Right lung (tissue), 10 donors: ENCODE data around the gene CDON. TPM values are rescaled to one million over a fixed set of nuclear protein-coding genes. Genes with fewer than 3 reads are reported as not detected.

Experiments used
- DNase-seq, 2 donors: peaks; one replicate each; pipeline ENCODE4 v3.0.0-alpha.2; 2013
- long read RNA-seq, 8 donors: transcript quantifications; one replicate each; lab custom pipeline, GENCODE V29; 2026
- polyA plus RNA-seq, 5 donors: library from polyadenylated mRNA; unstranded; fragments of 120-200 nt; gene quantifications; one replicate each; pipeline versions ENCODE4 v1.2.1 to v1.2.3, GENCODE V29; 2013; ENCODE audit warnings: inconsistent platforms in 1 of 5, low replicate concordance in 1 of 5; ENCODE audit not compliant: insufficient read length in 5 of 5, insufficient read depth in 1 of 5

CDON gene, protein sequence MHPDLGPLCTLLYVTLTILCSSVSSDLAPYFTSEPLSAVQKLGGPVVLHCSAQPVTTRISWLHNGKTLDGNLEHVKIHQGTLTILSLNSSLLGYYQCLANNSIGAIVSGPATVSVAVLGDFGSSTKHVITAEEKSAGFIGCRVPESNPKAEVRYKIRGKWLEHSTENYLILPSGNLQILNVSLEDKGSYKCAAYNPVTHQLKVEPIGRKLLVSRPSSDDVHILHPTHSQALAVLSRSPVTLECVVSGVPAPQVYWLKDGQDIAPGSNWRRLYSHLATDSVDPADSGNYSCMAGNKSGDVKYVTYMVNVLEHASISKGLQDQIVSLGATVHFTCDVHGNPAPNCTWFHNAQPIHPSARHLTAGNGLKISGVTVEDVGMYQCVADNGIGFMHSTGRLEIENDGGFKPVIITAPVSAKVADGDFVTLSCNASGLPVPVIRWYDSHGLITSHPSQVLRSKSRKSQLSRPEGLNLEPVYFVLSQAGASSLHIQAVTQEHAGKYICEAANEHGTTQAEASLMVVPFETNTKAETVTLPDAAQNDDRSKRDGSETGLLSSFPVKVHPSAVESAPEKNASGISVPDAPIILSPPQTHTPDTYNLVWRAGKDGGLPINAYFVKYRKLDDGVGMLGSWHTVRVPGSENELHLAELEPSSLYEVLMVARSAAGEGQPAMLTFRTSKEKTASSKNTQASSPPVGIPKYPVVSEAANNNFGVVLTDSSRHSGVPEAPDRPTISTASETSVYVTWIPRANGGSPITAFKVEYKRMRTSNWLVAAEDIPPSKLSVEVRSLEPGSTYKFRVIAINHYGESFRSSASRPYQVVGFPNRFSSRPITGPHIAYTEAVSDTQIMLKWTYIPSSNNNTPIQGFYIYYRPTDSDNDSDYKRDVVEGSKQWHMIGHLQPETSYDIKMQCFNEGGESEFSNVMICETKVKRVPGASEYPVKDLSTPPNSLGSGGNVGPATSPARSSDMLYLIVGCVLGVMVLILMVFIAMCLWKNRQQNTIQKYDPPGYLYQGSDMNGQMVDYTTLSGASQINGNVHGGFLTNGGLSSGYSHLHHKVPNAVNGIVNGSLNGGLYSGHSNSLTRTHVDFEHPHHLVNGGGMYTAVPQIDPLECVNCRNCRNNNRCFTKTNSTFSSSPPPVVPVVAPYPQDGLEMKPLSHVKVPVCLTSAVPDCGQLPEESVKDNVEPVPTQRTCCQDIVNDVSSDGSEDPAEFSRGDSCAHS (N-terminal part only)
- 10 to 100 TPM in 3 of 5 donors, 1 to 10 TPM in 2; 8.2 to 13.6 (median 10.4) TPM for polyA plus RNA-seq
- long read RNA-seq, donor 1, partial matches to known transcripts = 0 of 1 reads
- long read RNA-seq, donor 1, other reads (novel, unspliced or antisense) = 0 of 1 reads
- long read RNA-seq, donor 2 = 0 reads
- long read RNA-seq, donor 3 = 0 reads
- long read RNA-seq, donor 4 = 0 reads
- long read RNA-seq, donor 5 = 0 reads
- long read RNA-seq, donor 6 = 0 reads
- long read RNA-seq, donor 7, full-length matches to known transcripts = 1 of 1 reads
- long read RNA-seq, donor 7, partial matches to known transcripts = 0 of 1 reads
- long read RNA-seq, donor 7, other reads (novel, unspliced or antisense) = 0 of 1 reads
- long read RNA-seq, donor 8 = 0 reads

DNA sequence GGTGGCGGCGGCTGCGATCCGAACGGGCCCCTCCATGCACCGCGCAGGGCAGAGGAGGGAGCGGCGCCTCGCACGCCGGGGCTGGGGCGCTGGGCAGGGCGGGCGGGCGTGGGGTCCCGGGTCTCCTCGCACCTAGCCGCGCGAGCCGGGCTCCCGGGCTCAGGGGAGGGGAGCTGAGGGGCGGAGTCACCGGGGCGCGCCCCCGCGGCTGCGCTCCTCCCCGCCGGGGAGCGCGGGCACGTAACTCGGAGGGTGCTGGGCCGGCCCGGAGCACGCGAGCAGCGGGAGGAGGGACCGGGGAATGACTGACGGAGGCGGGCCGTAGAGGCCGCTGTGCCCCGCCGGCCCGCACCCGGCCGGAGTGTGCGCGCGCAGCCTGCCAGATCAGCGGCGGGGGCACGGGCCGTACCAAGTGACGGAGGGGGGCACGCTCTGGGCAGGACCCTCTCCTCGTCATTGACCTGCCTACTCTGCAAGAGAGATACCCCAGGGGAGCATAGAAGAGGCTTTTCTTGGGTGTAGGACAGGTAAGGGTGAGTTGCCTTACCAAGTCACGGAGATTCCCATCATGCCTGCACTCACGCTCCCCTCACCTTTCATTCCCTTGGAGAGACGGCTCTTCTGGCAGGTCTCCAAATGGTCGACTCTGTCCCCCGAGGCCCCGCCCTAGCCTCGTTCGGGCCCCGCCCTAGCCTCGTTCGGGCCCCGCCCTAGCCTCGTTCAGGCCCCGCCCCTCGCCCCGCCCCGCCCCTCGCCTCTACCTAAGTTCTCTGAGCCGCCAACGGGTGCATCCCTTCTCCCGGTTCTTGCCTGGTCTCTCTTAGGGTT is at the start of gene CDON:
CDON (minus strand) TSS at position 188 of the 828 bp plus-strand sequence. CDS start 39,390 bp downstream, outside the sequence.
- DNase-seq = peak; percentile 92

DNA sequence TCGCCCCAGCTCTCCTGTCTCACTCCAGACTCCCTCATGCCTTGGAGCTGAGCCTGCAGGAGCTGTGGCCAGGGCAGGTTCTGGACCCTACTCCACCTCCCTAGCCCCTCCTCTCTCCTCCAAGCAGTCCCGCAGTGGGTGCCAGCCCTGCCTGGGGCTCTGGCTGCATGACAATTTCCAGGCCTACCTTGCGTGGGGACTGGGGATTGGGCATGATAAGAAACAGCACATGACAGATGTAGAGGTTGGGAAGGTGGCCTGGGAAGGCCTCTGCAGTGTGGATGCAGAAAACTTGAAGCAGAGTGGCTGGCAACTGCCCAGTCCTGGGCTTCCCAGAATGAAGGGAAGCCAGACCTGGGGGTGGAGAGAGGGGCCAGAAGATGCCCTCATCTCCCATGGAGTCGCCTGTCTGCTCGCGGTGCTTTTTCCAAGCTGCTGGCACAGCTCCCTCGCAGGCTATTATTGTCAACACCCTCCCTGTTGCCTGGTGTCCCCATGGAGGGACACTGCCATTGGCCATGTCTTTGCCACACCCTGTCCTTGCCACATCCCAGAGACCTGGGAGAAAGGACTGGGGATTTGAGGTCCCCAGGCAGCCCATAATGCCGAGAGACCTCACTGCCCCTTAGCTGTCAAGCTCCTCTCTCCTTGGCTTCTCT is 48.9 kb upstream of the CDON start:
- no peak for DNase-seq

DNA sequence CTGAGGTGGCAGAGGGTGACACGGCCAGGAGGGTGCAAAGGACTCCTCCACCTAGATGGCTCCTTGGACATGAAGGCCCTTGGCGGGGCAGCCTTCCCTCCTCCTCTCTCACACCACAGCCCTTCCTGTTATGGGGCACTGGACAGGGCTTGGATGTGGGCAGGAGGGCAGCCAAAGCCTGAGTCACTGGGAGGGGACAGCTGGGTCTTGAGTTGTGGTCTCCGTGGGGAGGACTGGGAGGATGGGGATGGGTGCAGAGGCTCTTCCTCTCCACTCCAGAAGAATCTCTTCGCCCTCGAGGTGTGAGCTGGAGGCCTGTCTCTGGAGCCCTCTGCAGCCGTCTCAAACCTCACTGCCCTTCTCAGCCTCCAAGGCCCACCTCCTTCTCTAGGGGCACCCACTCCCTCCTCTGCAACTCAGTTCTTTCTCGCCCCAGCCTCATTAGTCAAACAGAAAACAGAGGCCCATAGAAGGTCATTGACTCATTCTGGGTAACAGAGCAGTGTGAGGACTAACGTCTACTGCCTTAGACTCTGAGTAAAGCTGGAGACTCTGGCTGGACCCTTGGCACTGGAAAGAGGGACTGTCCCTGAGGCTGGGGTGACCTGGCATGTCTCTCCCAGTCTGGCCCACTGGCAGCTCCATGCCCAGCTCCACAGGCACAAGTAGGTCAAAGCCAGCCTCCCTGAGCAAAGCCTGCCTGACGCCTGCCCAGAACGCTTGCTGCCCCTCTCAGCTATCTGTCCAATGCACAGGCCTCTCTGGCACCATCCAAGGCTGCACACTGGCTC is 47.5 kb upstream of the CDON start:
- no peak for DNase-seq

DNA sequence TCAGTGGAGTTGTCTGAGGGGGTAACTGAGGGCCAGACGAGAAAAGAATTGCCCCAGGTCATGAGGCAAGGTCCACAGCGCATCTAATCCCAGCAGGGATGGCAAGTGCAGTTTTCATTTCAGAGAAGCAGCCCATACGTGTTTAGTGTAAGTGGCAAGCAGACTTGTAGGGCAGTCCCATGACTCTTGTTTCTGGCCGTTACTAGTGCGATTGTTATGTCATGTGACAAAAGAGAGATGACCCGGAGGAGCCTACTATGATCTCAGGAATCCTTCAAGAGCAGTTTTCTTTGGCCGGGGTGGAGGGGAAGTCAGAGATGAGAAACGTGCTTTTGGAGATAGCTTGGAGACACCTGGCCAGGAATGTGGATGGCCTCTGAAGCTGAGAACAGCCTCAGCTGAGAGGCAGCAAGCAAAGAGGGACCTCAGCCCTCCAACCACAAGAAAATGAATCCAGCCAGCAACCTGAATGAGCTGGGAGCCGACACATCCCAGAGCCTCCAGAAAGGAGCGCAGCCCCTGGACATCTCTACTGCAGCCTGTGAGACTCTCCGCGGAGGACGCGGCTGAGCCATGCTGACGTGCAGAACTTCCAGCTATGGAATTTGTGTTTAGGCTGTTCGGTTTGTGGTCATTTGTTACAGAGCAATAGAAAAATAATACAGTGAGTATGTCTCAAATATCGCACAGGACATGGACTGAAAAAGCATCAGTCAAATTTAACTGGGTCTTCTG is 44.1 kb upstream of the CDON start:
- DNase-seq = no peak

DNA sequence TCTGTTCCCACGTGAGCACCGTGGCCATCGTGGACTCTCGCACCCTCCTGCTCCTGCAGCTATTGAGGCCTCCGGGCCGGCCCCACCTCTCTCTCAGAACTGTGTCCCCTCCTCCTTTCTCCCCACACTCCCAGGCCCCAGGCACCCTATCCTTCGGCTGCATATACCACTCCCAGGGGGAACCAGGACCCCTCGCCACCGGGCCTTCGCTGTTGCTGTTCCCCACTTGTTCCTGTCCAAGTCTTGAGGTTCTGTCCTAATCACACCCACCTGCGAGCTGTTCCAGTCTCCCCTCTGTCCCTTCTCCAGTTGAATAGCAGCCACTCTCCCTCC is 43.0 kb upstream of the CDON start:
- DNase-seq = no peak

DNA sequence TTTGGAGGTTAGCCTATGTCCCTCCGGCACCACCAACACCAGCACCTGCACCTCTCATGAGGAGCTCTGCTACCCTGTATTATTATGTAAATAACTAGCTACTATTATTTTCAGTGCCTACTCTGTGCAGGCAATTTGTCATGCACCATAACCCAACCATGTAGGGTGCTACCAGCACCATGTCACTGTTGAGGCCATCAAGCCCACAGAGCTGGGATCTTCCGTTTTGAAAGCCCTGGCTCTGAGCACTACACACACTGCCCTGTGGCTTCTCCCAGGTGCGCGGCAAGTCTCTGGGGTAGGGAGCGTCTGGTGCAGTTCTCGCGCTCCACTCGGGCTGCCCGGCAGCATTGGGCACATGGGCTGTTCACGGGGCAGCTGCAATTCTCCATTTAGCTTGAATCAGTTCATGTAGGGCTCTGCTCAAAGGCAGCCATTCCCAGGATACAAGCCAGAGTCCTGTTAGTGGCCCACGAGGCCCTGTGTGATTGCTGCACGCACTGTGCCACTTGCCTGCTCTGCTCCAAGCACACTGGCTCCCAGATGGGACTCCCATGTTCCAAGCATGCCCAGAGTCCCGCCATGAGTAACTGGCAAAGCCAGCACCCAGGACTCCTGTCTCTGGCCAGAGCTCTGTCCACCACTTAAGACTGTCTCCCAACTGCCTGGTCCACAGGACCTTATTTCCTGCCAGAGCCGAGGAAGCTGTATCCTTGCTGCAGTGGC is 42.5 kb upstream of the CDON start:
- DNase-seq = no peak

DNA sequence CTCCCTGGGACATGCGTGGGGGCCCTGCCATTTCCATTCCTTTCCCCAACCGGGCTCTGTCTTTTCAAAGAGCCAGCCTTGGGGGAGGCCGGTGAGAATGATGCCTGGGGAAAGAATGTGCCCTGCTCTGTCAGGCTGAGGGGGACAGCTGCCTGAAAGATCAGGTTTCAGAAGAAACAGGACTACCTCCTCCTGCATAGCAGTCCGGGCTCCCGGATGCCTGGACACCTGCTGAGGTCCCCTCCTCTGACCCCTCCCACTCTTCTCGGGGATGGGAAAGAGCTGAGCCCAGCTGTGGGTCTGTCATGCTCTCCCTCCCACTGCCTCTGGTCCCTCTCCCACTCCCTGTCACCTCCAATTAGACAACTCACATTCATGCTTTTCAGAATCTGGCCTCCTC is 41.8 kb upstream of the CDON start:
- DNase-seq = no peak

DNA sequence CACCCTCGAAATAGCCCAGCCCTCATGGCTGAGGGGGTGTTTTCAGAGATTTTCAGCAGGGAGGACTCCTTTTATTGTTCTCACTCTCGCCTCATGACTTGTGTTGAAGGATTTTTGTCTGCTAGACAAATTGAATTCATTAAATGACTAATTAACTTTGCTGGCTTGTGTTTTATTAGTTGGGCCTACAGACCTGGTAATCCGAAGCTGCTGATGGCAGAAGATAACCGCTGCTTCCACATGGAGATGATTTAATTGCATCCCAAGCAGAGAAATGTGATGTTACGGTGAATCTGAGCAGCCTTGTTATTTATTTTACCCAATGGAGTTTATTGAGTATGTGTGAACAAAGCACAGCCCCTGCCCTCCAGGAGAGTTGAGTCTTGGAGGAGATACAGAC is 40.5 kb upstream of the CDON start:
- no peak for DNase-seq

DNA sequence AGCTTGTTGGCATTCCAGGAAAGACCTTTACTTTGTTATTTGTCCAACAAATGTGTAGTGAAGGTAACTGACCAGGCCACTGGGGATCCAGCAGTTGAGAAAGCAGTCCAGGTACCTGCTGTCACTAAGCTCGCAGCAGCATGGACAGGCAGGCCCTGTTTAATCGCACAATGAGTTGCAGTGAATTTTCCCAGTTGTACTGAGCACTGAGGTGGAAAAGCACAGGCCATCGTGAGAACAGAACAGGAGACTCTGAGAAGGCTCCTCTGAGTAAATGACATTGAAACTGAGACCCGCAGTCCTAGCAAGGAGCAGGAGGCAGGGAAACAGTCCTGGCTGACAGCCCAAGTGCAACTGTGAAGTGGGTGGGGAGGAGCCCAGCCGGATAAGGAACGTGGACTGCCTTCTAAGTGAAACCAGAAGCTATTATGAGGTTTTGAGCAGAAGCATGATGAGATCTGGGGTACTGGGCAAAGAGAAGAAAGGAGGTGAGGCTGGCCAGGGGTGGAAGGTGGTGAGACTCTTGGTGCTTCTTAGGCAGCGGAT is 39.8 kb upstream of the CDON start:
- peak; percentile 71 for DNase-seq

DNA sequence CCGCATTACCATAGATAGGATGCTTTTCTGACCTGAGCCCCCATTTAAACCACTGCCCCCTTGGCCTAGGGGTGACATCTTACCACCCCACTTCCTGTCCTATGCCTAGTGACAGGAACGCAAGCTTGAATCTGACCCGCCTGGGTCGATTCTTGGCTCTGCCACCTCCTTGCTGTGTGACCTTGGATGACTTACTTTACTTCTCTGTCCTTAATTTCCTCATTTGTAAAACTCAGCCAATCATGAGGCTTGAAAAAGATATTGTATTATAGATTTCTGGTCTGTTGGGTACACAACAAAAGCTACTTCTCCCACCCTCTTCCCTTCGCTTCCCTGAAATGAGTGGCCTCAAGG is 39.2 kb upstream of the CDON start:
- no peak for DNase-seq

DNA sequence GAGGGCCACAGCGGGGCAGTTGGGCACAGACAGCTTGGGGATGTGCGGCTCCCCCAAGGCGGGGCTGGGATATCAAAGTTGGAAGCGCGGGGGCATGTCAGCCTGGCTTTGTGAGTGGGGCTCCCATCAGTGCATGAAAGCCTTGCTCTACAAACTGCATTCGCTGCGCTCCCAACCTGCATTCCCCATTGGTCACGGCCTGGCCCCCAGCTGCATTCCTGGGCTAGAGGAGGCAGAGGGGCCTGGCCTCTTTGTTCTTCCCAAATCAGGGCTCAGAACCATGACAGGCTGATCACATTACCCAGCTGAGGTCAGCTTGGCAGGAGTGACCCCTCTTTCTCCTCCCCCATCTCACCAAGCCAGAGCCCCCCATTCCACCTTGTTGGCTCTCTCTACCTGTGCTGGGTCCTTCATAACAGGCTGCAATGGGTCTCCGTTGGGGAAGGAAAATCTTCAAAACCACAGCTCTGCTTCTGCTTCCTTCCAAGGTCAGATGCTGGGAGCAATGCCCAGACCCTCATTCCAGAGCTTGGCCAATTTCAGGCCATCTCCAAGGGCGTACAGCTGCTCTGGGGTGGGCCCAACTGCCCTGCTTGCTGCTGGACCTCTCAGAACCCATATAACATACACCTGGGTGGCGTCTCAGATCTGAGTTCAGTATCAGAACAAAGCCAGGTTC is 38.7 kb upstream of the CDON start:
- no peak for DNase-seq

DNA sequence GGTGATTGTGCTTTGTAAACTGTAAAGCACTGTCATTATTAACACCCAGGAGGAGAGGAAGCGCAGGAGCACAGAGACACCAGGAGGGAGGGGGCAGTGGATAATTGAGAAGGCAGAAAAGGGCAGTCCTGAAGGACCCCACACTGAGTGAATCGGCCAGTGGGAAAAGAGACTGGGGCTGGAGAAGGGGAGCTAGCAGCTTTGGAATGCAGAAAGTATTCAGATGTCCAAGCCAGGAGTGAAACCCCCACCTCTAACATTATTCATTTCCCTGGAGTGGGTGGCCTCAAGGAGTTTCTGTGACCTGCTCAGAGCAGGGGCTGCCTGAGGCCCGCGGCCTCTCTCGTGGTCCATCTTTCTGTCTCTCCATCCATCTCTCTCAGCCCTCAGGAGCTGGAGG is 38.0 kb upstream of the CDON start:
- DNase-seq = no peak

DNA sequence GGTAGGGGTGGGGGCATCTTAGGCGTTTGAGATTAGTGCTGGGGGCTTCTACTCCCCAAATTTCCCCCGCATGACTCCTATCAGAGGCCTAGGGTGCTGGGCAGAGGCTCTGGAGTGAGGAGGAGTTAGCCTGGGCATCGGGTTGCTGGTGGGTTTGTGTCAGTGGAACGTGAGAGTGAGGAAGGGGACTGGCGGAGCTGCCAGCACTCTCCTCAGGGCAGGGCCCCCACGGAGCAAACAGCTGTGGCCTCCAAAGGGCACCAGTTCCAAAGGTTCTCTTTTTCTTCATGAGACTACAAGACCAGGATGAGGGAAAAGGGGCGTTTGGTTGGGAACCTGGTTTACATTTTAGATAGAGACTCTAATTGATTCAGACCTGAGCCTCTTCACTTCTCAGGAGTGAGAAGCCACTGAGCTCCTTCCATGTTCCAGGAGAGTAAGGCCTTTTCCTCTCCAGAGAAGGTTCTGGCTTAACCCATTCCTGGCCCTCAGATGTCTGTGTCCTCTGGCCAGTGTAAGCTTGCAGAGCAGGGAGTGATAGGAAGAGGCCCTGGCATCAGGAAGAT is 35.6 kb upstream of the CDON start:
- no peak for DNase-seq

DNA sequence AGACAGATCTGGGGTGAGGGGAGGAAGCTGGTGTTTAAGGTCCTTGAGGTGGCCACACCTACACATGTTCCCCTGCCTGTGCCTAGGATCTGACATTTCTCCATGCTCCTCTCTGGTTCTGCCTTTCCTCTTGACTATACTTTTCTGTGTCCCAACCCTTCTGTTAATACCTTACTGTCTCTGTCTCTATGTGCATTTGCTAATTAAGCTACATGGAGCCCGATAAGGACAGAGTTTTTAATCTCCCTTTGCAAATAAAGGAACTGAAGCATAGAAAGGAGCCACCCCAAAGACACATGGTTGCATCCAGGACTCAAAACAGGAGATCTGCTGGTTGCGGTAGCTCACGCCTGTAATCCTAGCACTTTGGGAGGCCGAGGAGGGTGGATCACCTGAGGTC is 33.1 kb upstream of the CDON start:
- DNase-seq = no peak

DNA sequence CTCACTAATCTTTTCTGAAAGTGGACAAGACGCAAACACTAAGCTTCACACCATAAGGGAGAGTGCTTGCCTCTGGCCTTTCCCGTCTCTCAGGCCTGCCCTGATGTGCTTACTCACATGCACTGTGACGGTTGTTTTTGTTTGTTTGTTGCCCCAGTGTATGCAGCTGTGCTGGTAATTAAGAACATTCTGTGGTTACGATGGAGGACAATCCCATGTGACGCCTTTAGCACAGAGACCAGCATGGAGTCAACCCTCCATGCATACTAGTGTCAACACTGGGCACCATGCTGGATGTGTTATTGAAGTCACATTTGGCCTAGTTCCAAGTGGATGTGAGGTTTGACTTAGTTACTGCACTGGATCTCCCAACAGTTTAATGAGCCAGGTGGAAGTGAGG is 27.8 kb upstream of the CDON start:
- no peak for DNase-seq

DNA sequence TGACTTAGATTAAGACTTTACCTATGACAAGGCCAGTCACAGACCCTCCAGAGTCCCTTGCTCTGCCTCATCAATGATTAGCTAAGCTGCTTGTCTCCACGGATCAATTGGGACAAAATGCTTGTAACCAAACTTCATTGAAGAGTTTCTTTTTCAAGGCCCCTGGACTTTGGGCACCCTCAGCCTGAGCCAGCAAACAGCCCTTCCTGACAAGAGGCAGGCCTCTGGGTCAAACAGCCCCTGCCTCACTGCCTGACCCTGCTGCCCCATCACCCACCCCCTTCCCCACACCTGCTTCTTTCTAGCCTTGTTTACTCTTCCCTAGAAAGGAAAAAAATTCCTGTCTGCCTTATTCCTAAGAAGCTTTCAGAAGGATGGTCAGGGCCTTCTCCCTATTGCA is 26.3 kb upstream of the CDON start:
- DNase-seq = no peak

DNA sequence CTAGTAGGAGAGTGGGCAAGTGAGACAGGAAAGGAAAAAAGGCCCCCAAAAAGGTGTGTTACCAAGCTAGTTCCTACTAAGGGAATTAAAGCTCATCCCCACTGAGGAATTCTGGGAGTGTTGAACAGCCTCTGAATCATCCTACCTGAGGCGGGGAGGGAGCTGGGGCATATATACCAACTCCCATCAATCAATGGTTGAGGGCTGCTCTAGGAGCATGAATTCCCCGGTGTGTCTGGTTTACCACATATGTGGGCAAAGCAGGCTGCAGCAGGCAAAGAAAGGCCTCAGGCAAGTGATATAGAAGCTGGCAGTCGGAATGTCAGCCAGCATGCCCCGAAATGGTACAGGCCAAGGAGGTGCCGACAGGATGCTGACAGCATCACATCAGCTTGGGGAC is 23.6 kb upstream of the CDON start:
- DNase-seq = no peak
